GM20431 (cell line): Measurements from ENCODE around the gene ANKK1.

Source experiments
- in situ Hi-C: fragments of 300-500 bp; cut with MseI, MboI; formaldehyde crosslinking; loops from one replicate; pipeline ENCODE4 v1.15.0; 2020; ENCODE audit warnings: low sequenced_read_pairs; ENCODE audit not compliant: unreplicated experiment

The ANKK1 gene

GRCh38 chr11:113377681-113378412 is 9.7 kb upstream of the ANKK1 start:
- in situ Hi-C loops = no loop called here

- in situ Hi-C loops = no loop called here
Measured at GRCh38 chr11:113378692-113379091, 8.9 kb upstream of the ANKK1 start.

DNA sequence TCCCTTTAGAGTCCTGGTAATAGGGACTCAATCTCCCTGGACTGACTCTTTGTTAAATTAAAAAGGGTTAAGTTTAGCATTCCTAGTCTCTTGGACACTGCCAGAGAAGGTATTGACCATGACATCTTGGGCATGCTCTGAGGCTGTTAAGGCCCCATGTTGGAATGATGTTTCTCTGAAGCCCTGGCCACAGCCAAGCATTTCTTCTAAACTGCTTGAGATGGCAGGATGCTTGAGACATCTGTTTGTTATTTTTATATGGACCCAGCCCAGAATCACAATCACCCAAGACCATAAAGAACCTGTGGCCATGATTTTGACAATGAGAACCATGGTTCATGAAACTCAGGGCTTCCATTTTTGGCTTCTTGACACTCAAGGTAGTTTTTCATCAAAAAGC is 5.5 kb upstream of the ANKK1 start:
- in situ Hi-C loops = no loop called here

DNA sequence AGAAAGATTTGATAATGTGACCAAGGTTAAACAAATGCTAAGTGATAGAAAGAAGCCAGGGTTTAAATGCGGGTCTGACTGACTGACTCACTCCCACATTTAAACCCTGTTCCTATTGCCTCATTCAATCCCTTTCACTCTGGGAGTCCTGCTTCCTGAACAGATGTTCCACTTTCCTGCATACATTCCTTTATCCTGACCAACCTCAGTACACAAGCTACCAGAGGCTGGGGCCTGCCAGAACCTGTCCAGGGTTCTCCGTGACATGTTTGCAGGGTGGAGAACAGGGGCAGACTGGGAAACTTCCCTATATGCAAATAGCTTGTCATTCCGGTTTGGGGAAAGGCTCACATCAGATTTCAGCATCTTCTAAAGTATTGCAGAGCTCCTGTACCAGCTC is 3.0 kb upstream of the ANKK1 start:
- in situ Hi-C loops = no loop called here

GRCh38 chr11:113385749-113386148 is 1.8 kb upstream of the ANKK1 start:
- in situ Hi-C loops = no loop called here

DNA sequence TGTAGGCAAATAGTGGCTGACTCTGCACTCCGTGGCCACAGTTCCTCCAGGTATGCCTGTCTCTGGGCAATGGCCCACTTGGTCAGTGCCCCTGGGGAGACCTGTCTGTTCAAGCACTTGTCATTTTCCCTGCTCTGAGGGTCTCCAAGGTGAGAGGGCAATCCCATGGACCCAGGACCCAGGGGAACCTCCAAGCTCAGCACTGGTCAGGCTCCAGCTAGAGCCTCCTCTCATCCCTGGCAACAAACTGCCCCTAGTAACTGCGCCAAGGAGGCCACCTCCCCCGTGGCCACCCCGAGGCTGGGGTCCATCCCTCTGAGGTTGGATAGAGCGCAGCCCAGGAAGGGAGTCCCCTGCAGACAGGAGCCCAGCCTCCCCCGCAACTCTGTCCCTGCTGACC is 713 bp upstream of the ANKK1 start:
- in situ Hi-C loops = no loop called here

- in situ Hi-C loops = no loop called here
Measured at GRCh38 chr11:113389272-113389671, 1.7 kb downstream of the ANKK1 start.

GRCh38 chr11:113392236-113392921 is 4.8 kb downstream of the ANKK1 start:
- in situ Hi-C loops = no loop called here

GRCh38 chr11:113393501-113393985 is 6.0 kb downstream of the ANKK1 start:
- in situ Hi-C loops = no loop called here

- in situ Hi-C loops = no loop called here
Measured at GRCh38 chr11:113394919-113395318, 7.3 kb downstream of the ANKK1 start.

GRCh38 chr11:113395782-113396336 is 8.3 kb downstream of the ANKK1 start:
- in situ Hi-C loops = no loop called here

DNA sequence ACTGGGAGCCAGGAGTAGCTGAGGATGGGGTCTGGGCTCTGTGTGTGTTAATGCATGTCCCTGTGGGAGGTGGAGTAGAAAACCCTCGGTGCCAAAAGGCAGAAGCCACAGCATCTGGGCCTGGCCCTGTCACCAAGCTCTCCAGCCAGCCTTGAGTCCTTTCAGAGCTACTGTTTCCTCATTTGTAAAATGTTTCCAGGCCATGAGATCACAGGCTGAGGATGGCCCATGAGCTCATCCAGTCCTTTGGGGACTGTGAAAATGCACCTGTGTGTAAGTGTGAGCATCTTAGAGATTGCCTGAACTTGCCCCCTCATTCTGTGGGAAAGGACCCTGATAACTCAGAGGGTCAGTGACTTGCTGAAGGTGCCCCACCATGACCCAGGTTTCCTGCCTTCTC is 9.1 kb downstream of the ANKK1 start:
- in situ Hi-C loops = no loop called here

DNA sequence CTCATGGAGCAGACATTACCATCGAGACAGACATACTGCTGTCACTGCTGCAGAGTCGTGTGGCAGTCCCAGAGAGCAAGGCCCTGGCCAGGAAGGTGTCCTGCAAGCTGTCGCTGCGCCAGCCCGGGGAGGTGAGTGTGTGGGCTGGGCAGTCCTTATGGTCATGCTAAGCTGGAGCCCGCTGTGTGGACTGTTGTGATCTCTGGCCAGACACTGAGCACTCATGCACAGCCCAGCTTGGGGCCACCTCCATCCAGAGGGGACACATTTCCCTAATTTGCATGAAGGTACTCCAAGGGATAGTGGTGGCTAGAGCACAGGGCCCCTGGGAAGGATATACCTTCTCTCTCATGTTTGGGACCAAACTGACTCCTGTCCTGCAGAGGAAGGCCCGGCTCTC is 9.6 kb downstream of the ANKK1 start:
- in situ Hi-C loops = no loop called here

DNA sequence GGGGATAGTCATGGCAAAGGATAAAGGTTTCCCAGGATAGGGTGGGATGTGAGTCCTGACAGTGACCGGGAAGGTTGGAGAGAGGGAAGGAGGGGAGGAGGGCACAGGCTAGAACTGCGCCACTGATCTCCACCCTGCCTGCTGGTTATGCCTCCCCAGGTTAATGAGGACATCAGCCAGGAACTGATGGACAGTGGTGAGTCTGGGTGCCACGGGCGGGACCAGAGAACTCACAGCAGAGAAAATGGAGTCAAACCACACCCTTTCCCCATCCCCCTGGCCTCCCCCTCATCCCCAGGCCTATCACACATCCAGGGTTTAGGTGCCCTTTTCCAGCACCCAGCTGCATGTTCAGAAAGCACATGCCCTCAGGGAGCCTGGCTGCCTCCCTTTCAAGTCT is 10.2 kb downstream of the ANKK1 start:
- in situ Hi-C loops = no loop called here

DNA sequence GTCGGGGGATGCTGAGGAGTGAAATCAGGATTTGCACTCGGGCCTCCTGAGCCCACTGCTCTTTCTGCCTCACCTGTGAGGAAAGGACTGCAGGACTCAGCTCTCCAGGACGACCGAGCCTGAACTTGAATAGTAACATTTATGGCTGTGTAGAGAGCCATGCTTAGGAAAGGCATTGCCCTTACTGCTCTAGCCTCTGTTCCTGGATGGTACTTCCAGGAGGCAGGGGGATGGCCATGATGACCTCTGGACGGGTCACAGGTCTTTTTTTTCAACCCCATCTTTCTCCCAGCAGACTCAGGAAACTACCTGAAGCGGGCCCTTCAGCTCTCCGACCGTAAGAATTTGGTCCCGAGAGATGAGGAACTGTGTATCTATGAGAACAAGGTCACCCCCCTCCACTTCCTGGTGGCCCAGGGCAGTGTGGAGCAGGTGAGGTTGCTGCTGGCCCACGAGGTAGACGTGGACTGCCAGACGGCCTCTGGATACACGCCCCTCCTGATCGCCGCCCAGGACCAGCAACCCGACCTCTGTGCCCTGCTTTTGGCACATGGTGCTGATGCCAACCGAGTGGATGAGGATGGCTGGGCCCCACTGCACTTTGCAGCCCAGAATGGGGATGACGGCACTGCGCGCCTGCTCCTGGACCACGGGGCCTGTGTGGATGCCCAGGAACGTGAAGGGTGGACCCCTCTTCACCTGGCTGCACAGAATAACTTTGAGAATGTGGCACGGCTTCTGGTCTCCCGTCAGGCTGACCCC is 11.3 kb downstream of the ANKK1 start:
- in situ Hi-C loops = no loop called here

GRCh38 chr11:113400631-113401230 is 13.2 kb downstream of the ANKK1 start:
- in situ Hi-C loops = no loop called here

GRCh38 chr11:113401718-113402117 is 14.1 kb downstream of the ANKK1 start:
- in situ Hi-C loops = no loop called here

DNA sequence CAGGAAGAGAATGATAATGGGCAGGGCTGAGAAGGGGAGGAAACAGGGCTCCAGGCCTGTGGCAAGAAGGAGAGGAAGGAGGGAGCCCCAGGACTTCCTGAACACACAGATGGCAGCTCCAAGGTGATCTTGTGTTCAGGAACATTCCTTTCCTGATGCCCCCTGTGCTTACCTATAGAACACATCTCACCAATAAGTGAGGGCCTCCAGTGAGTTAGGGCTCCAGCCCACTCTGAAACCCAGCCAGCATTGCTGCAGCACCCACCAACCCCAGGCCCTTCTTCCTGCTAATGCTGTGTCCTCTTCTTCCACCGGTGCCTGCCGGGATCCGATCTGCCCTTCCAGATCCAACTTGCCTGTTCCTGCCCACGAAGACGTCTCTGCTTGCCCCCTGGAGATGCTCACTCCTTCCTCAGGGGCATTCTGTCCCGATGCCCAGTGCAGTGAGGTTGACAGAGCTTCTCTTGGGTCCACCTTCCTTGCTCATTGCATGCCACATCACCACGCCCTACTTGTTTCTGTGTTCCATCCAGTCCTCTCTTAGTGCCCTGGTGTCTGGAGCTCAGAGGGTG is 17.4 kb downstream of the ANKK1 start:
- in situ Hi-C loops = no loop called here

GRCh38 chr11:113405724-113406478 is 18.3 kb downstream of the ANKK1 start:
- in situ Hi-C loops = no loop called here
